ENCODE results near the gene FRZB.
"Not testable (repeated sequence)": the region's sequence is repeated elsewhere in the genome, so short reads cannot be mapped to it uniquely, and the experiment has no call there.

FRZB gene

GRCh38 chr2:182866461-182867406 lies at the start of gene FRZB:
Gene FRZB, minus strand, starts transcription at chr2:182866637. Its CDS starts 85 bp downstream, at chr2:182866552.
- DNase-seq = no peak

GRCh38 chr2:182915369-182916326 lies 49.2 kb upstream of the FRZB start:
- no peak for DNase-seq

- no peak for DNase-seq
Measured at GRCh38 chr2:182914852-182915251, 48.4 kb upstream of the FRZB start.

- DNase-seq = no peak
Measured at GRCh38 chr2:182913064-182913463, 46.6 kb upstream of the FRZB start.

- DNase-seq = no peak
Measured at GRCh38 chr2:182912518-182912915, 46.1 kb upstream of the FRZB start.

- no peak for DNase-seq
Measured at GRCh38 chr2:182911813-182912517, 45.5 kb upstream of the FRZB start.

- DNase-seq = no peak
Measured at GRCh38 chr2:182910965-182911364, 44.5 kb upstream of the FRZB start.

GRCh38 chr2:182907081-182907830 lies 40.8 kb upstream of the FRZB start:
- no peak for DNase-seq

GRCh38 chr2:182906454-182906853 lies 40.0 kb upstream of the FRZB start:
- DNase-seq = no peak

GRCh38 chr2:182904844-182905243 lies 38.4 kb upstream of the FRZB start:
- no peak for DNase-seq

- no peak for DNase-seq
Measured at GRCh38 chr2:182903566-182903965, 37.1 kb upstream of the FRZB start.

GRCh38 chr2:182901748-182902147 lies 35.3 kb upstream of the FRZB start:
- no peak for DNase-seq

GRCh38 chr2:182898718-182899117 lies 32.3 kb upstream of the FRZB start:
- DNase-seq = no peak

GRCh38 chr2:182897137-182897536 lies 30.7 kb upstream of the FRZB start:
- no peak for DNase-seq

GRCh38 chr2:182895798-182896197 lies 29.4 kb upstream of the FRZB start:
- DNase-seq = no peak

GRCh38 chr2:182895169-182895568 lies 28.7 kb upstream of the FRZB start:
- no peak for DNase-seq

GRCh38 chr2:182894174-182894573 lies 27.7 kb upstream of the FRZB start:
- DNase-seq = no peak

- no peak for DNase-seq
Measured at GRCh38 chr2:182893666-182894065, 27.2 kb upstream of the FRZB start.

GRCh38 chr2:182893035-182893434 lies 26.6 kb upstream of the FRZB start:
- not testable (repeated sequence) for DNase-seq

GRCh38 chr2:182891611-182892010 lies 25.2 kb upstream of the FRZB start:
- DNase-seq = no peak

- DNase-seq = no peak
Measured at GRCh38 chr2:182890773-182891378, 24.4 kb upstream of the FRZB start.

GRCh38 chr2:182890305-182890704 lies 23.9 kb upstream of the FRZB start:
- no peak for DNase-seq

Measured in activated CD8-positive, alpha-beta memory T cell treated with anti-CD3 and anti-CD28 coated beads, Interleukin-2, amount 50 U/mL, for 4 hours (primary cell).